Stomach (tissue), 9 donors: ENCODE results near the gene LSM7. TPM values are rescaled to one million over a fixed set of nuclear protein-coding genes. Genes with fewer than 3 reads are reported as not detected.

Experiments
- DNase-seq, 2 donors: peaks; one replicate each; pipeline versions ENCODE4 v3.0.0 to v3.0.0-alpha.2; 2013 to 2019
- H3K27ac ChIP-seq, 5 donors: fragments of 200-600 bp in 4 of 5; sonication (generic) in 4 of 5; one replicate each; pipeline ENCODE4 v1.5.1; 2013 to 2019; ENCODE audit warnings: mild to moderate bottlenecking in 1 of 5, moderate library complexity in 1 of 5
- H3K27me3 ChIP-seq, 3 donors: fragments of 200-600 bp; sonication (generic); one replicate each; pipeline ENCODE4 v1.5.1; 2017 to 2019; ENCODE audit warnings: mixed run types in 1 of 3
- H3K36me3 ChIP-seq, 4 donors: fragments of 200-600 bp; sonication (generic); 1 replicate in 3 of 4; 2 replicates in 1 of 4; pipeline ENCODE4 v1.5.1; 2016 to 2019
- H3K4me1 ChIP-seq, 4 donors: fragments of 200-600 bp; sonication (generic); one replicate each; pipeline ENCODE4 v1.5.1; 2016 to 2019
- H3K4me3 ChIP-seq, 4 donors: fragments of 200-600 bp; sonication (generic) in 3 of 4; one replicate each; pipeline ENCODE4 v1.5.1; 2016 to 2019; ENCODE audit warnings: mild to moderate bottlenecking in 1 of 4
- H3K9me3 ChIP-seq, 4 donors: fragments of 200-600 bp; sonication (generic); one replicate each; pipeline ENCODE4 v1.5.1; 2016 to 2019
- CTCF ChIP-seq, 7 experiments: fragments of 450-650 bp in 4 of 7; fragments of 200-600 bp in 3 of 7; sonication (generic) in 3 of 7; IDR thresholded peaks; one replicate each; pipeline ENCODE4 v1.5.1; 2016 to 2019; ENCODE audit warnings: antibody characterized with exemption in 7 of 7, control low read depth in 2 of 7, mild to moderate bottlenecking in 1 of 7
- EP300 ChIP-seq: sonication (generic); formaldehyde crosslinking; IDR thresholded peaks from one replicate; pipeline ENCODE4 v1.6.1; 2017; ENCODE audit warnings: antibody characterized with exemption
- POLR2A ChIP-seq, 4 donors: fragments of 450-650 bp; IDR thresholded peaks; one replicate each; pipeline ENCODE4 v1.6.1; 2016; ENCODE audit warnings: antibody characterized with exemption in 4 of 4, control low read depth in 2 of 4, mild to moderate bottlenecking in 1 of 4, moderate library complexity in 1 of 4
- POLR2AphosphoS5 ChIP-seq, 3 donors: sonication (generic); formaldehyde crosslinking; IDR thresholded peaks; one replicate each; pipeline ENCODE4 v1.6.1; 2016; ENCODE audit warnings: antibody characterized with exemption in 3 of 3
- WGBS, 5 donors: extraction: QIAGEN DNeasy Blood & Tissue Kit in 3 of 5; methylation state at CpG; one replicate each; pipeline versions ENCODE4 v1.1.5 to v1.1.7; 2013 to 2018; 5-methylcytosine and 5-hydroxymethylcytosine counted together
- intact Hi-C: fragments of 100-400 bp; cut with DNase I; formaldehyde crosslinking; loops from one replicate; pipeline ENCODE4 v1.15.1; 2023; ENCODE audit warnings: low total_unique reads
- polyA plus RNA-seq, 3 donors: library from polyadenylated mRNA; stranded (reverse); fragments of 200-250 nt; gene quantifications; one replicate each; pipeline ENCODE4 v1.2.3, GENCODE V29; 2013
- total RNA-seq, 5 donors: library from RNA; depleted of rRNA; stranded (reverse); fragments of >200 nt; gene quantifications; one replicate each; pipeline versions ENCODE4 v1.1.0 to v1.2.3, GENCODE V29; 2014 to 2016
- donor health status: healthy with polysubstance abuse.
- donor health status: Bipolar disorder and iron deficiency.
- donor health status: healthy.

The LSM7 gene
- total and polyA plus RNA-seq, 8 donors, result 9.8 to 332 (median 87.5) TPM

GRCh38 chr19:2374808-2375207 is 46.4 kb upstream of the LSM7 start:
- WGBS, 5 donors, result 80 to 88% (median 84%) methylated on average over 13 of the region's 13 CpGs
- no peak for DNase-seq
- Histone ChIP-seq H3K27ac (no peak overlapping the region), H3K4me1 (no peaks in the 10 kb centered on the region), H3K27me3 (peaks cover 0 to 31% (median 12%) of the 10 kb centered on the region in 3 donors), H3K4me3 (no peak overlapping the region), H3K36me3 (no peaks in the 10 kb centered on the region), H3K9me3 (peaks cover 0 to 13% (median 6%) of the 10 kb centered on the region in 4 donors)
- intact Hi-C loops, result no loop called here
- TF ChIP-seq POLR2A (IDR thresholded peaks at IDR 0.05), result no peak
- no peak for TF ChIP-seq CTCF (IDR thresholded peaks at IDR 0.05)
- TF ChIP-seq EP300, result no peak

GRCh38 chr19:2372076-2372612 is 43.8 kb upstream of the LSM7 start:
- 53 to 63% (median 57%) methylated on average over 11 of the region's 11 CpGs for WGBS, 5 donors
- no peak for DNase-seq
- Histone ChIP-seq H3K27ac (no peak overlapping the region), H3K36me3 (no peaks in the 10 kb centered on the region), H3K4me3 (no peak overlapping the region), H3K9me3 (peaks cover 0 to 6% (median 5%) of the 10 kb centered on the region in 4 donors), H3K27me3 (peaks cover 0 to 42% (median 12%) of the 10 kb centered on the region in 3 donors), H3K4me1 (no peaks in the 10 kb centered on the region)
- TF ChIP-seq CTCF (IDR thresholded peaks at IDR 0.05) (no peak), POLR2AphosphoS5 (IDR thresholded peaks at IDR 0.05) (no peak), EP300 (no peak), POLR2A (IDR thresholded peaks at IDR 0.05) (no peak)
- intact Hi-C loops, result no loop called here

- DNase-seq, result no peak
- Histone ChIP-seq H3K4me3 (no peak overlapping the region), H3K9me3 (peaks cover 0 to 6% (median 5%) of the 10 kb centered on the region in 4 donors), H3K27ac (no peak overlapping the region), H3K4me1 (no peaks in the 10 kb centered on the region), H3K27me3 (peaks cover 0 to 44% (median 12%) of the 10 kb centered on the region in 3 donors), H3K36me3 (no peaks in the 10 kb centered on the region)
- 75 to 86% (median 80%) methylated on average over 15 to 16 of the region's 16 CpGs for WGBS, 5 donors
- TF ChIP-seq POLR2AphosphoS5 (IDR thresholded peaks at IDR 0.05) (no peak), EP300 (no peak), CTCF (IDR thresholded peaks at IDR 0.05) (no peak), POLR2A (IDR thresholded peaks at IDR 0.05) (no peak)
- intact Hi-C loops, result no loop called here
Measured at GRCh38 chr19:2371656-2372055, 43.3 kb upstream of the LSM7 start.

GRCh38 chr19:2365201-2365970 is 37.0 kb upstream of the LSM7 start:
- 54 to 73% (median 70%) methylated on average over 10 of the region's 10 CpGs for WGBS, 5 donors
- TF ChIP-seq EP300, result no peak
- no peak for TF ChIP-seq POLR2A (IDR thresholded peaks at IDR 0.05)
- TF ChIP-seq POLR2AphosphoS5 (IDR thresholded peaks at IDR 0.05), result no peak
- TF ChIP-seq CTCF (IDR thresholded peaks at IDR 0.05), result no peak
- H3K27me3 ChIP-seq, result peaks cover 0 to 74% (median 30%) of the 10 kb centered on the region in 3 donors
- no peak overlapping the region for H3K4me3 ChIP-seq
- intact Hi-C loops, result no loop called here
- peaks cover 0 to 5% (median 2%) of the 10 kb centered on the region in 4 donors for H3K4me1 ChIP-seq
- no peak overlapping the region for H3K27ac ChIP-seq
- peaks cover 0 to 6% (median 5%) of the 10 kb centered on the region in 4 donors for H3K9me3 ChIP-seq
- H3K36me3 ChIP-seq, result no peaks in the 10 kb centered on the region
- no peak for DNase-seq
